ENCODE measurements around the gene VPS16. TPM values are rescaled to one million over a fixed set of nuclear protein-coding genes. Genes with fewer than 3 reads are reported as not detected.

The VPS16 gene
- total and polyA plus RNA-seq, 2 donors (not counting 1 experiment from before 2014, with no cell fraction given): 32.9 to 46.1 TPM

GRCh38 chr20:2799271-2799670 is 41.3 kb upstream of the VPS16 start:
- no peak overlapping the region for H2AFZ ChIP-seq (ENCODE audit: low read length)

DNA sequence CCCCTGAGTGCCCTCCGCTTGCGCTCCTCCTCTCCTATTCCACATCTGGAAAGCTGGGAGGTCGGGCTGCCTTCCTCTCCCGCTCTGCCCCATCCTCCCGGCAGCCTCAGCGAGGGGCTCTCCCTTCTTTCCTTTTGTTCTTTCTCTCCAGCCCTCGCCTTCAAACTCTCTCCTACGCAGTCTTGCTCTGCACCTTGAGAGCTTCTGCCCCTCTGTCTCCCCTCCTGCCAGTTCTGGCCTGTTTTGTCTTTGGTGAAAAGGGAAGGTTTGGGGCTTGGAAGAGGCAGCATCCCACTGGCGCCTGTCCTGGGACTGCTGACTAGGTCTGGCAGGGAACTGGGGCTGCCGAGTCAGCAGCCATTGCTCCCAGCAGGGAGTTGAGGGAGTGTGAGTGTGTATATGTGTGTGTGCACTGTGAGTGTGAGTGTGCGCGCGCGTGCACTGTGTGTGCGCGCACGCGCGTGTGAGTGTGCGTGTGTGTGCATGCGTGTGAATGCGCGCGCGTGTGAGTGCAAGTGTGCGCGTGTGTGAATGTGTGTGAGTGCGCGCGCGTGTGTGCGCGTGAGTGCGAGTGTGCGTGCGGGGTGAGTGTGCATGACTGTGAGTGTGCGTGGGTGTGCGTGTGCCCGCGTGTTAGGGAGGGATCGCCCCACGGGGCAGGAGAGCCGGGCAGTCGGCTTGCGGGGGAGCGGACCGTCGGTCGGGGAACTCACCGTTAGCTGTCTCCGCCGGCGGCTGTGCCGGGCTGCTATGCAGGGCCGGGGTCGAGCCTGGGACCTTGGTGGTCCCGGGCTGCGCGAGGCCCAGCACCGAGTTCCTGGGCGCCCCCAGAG is 40.6 kb upstream of the VPS16 start:
- peak overlapping the region in 3 of 4 experiments; percentile 36 to 49 (median 49) for H3K4me3 ChIP-seq (replicated peaks in 1 of 4; ENCODE audit: control extremely low read depth in 1 of 4, insufficient read depth in 1 of 4, low read depth in 3 of 4, low read length in 4 of 4)
- peak overlapping the region; percentile 48 for H3K4me2 ChIP-seq (ENCODE audit: extremely low read depth, insufficient read depth, low read length)
- no peak overlapping the region for H3K27ac ChIP-seq (ENCODE audit: insufficient read depth, low read length)
- peak; percentile 12 to 16 for DNase-seq (ENCODE audit: low read depth in 2 of 2)
- no peaks in the 10 kb centered on the region for H3K36me3 ChIP-seq (ENCODE audit: control insufficient read depth, insufficient read depth, low read length)
- no peaks in the 10 kb centered on the region for H3K79me2 ChIP-seq (ENCODE audit: control insufficient read depth, insufficient read depth, low read length)
- no peak overlapping the region for H3K9ac ChIP-seq (ENCODE audit: insufficient read depth, low read length)
- H3K9me3 ChIP-seq (ENCODE audit: control insufficient read depth, insufficient read depth, low read depth, low read length): no peaks in the 10 kb centered on the region
- peaks cover 46% of the 10 kb centered on the region for H3K27me3 ChIP-seq (ENCODE audit: control insufficient read depth, insufficient read depth, low read length)
- peak overlapping the region; percentile 43 for H2AFZ ChIP-seq (ENCODE audit: low read length)
- peaks cover 2% of the 10 kb centered on the region for H3K4me1 ChIP-seq (ENCODE audit: control insufficient read depth, extremely low read depth, insufficient read depth, low read length)
- no peaks in the 10 kb centered on the region for H4K20me1 ChIP-seq (ENCODE audit: control insufficient read depth, extremely low read depth, insufficient read depth, low read length)
- peak; percentile 99 for TF ChIP-seq EZH2 (IDR thresholded peaks at IDR 0.05; ENCODE audit: low read length, missing control alignments)
- TF ChIP-seq, protein P1, sequence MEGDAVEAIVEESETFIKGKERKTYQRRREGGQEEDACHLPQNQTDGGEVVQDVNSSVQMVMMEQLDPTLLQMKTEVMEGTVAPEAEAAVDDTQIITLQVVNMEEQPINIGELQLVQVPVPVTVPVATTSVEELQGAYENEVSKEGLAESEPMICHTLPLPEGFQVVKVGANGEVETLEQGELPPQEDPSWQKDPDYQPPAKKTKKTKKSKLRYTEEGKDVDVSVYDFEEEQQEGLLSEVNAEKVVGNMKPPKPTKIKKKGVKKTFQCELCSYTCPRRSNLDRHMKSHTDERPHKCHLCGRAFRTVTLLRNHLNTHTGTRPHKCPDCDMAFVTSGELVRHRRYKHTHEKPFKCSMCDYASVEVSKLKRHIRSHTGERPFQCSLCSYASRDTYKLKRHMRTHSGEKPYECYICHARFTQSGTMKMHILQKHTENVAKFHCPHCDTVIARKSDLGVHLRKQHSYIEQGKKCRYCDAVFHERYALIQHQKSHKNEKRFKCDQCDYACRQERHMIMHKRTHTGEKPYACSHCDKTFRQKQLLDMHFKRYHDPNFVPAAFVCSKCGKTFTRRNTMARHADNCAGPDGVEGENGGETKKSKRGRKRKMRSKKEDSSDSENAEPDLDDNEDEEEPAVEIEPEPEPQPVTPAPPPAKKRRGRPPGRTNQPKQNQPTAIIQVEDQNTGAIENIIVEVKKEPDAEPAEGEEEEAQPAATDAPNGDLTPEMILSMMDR (conservative IDR thresholded peaks at IDR 0.05 in 1 of 2, IDR thresholded peaks at IDR 0.05 in 1 of 2; ENCODE audit: low read depth in 1 of 2, low read length in 2 of 2): no peak

More at GRCh38 chr20:2799271-2799670, 41.3 kb upstream of the VPS16 start:
- H3K36me3 ChIP-seq (ENCODE audit: control insufficient read depth, insufficient read depth, low read length): no peaks in the 10 kb centered on the region
- H4K20me1 ChIP-seq (ENCODE audit: control insufficient read depth, extremely low read depth, insufficient read depth, low read length): no peaks in the 10 kb centered on the region
- DNase-seq (ENCODE audit: low read depth in 2 of 2): no peak
- peak overlapping the region in 2 of 4 experiments; percentile 49 for H3K4me3 ChIP-seq (replicated peaks in 1 of 4; ENCODE audit: control extremely low read depth in 1 of 4, insufficient read depth in 1 of 4, low read depth in 3 of 4, low read length in 4 of 4)
- H3K9ac ChIP-seq (ENCODE audit: insufficient read depth, low read length): no peak overlapping the region
- H3K27ac ChIP-seq (ENCODE audit: insufficient read depth, low read length): no peak overlapping the region
- no peaks in the 10 kb centered on the region for H3K79me2 ChIP-seq (ENCODE audit: control insufficient read depth, insufficient read depth, low read length)
- TF ChIP-seq EZH2 (IDR thresholded peaks at IDR 0.05; ENCODE audit: low read length, missing control alignments): no peak
- TF ChIP-seq, protein P1 (conservative IDR thresholded peaks at IDR 0.05 in 1 of 2, IDR thresholded peaks at IDR 0.05 in 1 of 2; ENCODE audit: low read depth in 1 of 2, low read length in 2 of 2): no peak
- no peak overlapping the region for H3K4me2 ChIP-seq (ENCODE audit: extremely low read depth, insufficient read depth, low read length)
- peaks cover 2% of the 10 kb centered on the region for H3K4me1 ChIP-seq (ENCODE audit: control insufficient read depth, extremely low read depth, insufficient read depth, low read length)
- no peaks in the 10 kb centered on the region for H3K9me3 ChIP-seq (ENCODE audit: control insufficient read depth, insufficient read depth, low read depth, low read length)
- H3K27me3 ChIP-seq (ENCODE audit: control insufficient read depth, insufficient read depth, low read length): peaks cover 44% of the 10 kb centered on the region

DNA sequence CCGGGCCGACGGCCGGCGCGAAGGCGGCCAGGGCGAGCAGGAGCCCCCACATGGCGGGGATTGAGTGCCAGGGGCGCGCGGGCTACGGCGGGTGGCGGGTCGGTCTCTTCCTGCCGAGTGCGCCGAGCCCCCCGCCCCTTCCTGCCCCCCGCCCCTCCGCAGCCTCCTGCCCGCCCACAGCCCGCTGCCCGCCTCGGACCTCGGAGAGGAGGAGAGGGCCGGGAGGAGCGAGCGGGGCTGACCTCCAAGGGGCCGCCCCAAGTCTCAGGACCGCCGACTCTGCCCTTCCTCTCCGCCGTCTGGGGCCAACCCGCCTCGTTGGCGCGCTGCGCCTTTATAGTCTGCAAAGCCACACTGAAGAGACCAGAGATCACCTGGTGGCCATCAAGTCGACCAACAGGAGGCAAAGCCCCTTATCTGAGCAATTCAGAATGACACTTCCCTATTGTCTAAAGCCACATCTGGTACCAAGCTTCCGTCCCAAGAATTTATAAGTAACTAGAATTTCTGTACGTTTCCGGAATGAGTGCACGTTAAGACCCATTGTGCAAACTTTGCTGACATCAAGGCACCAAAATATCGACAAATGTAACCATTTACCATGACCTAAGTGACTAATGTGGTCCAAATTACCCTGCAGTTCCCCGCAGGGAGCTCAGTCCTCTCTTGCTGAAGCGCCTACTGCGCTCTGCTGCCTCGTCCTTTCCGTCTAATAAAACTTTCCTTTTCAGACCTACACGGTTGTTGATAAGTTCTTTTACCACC is 39.8 kb upstream of the VPS16 start, which contains the start of gene CPXM1:
Gene CPXM1 (minus strand): TSS at position 107 of the 765 bp plus-strand sequence. CDS start 55 bp downstream, at position 52.
- Histone ChIP-seq H3K9me3 (ENCODE audit: control insufficient read depth, insufficient read depth, low read depth, low read length) (no peaks in the 10 kb centered on the region), H3K79me2 (ENCODE audit: control insufficient read depth, insufficient read depth, low read length) (no peaks in the 10 kb centered on the region), H3K4me1 (ENCODE audit: control insufficient read depth, extremely low read depth, insufficient read depth, low read length) (peaks cover 2% of the 10 kb centered on the region), H3K27me3 (ENCODE audit: control insufficient read depth, insufficient read depth, low read length) (peaks cover 54% of the 10 kb centered on the region), H3K9ac (ENCODE audit: insufficient read depth, low read length) (no peak within 1 kb of the TSS), H3K36me3 (ENCODE audit: control insufficient read depth, insufficient read depth, low read length) (no peaks in the 10 kb centered on the region), H3K4me3 (replicated peaks in 1 of 4; ENCODE audit: control extremely low read depth in 1 of 4, insufficient read depth in 1 of 4, low read depth in 3 of 4, low read length in 4 of 4) (peak within 1 kb of the TSS in 3 of 4 experiments; percentile 36 to 49 (median 49)), H3K4me2 (ENCODE audit: extremely low read depth, insufficient read depth, low read length) (peak within 1 kb of the TSS; percentile 48), H2AFZ (ENCODE audit: low read length) (peak within 1 kb of the TSS; percentile 43), H4K20me1 (ENCODE audit: control insufficient read depth, extremely low read depth, insufficient read depth, low read length) (no peaks in the 10 kb centered on the region), H3K27ac (ENCODE audit: insufficient read depth, low read length) (no peak within 1 kb of the TSS)
- no peak for DNase-seq (ENCODE audit: low read depth in 2 of 2)
- TF ChIP-seq EZH2 (IDR thresholded peaks at IDR 0.05; ENCODE audit: low read length, missing control alignments): peak; percentile 71
- TF ChIP-seq, protein P1 (conservative IDR thresholded peaks at IDR 0.05 in 1 of 2, IDR thresholded peaks at IDR 0.05 in 1 of 2; ENCODE audit: low read depth in 1 of 2, low read length in 2 of 2): no peak

Data from fibroblast of lung (primary cell).